Erythroblast (primary cell): Measurements from ENCODE around the gene CERS6.
"Not testable (repeated sequence)": the region's sequence is repeated elsewhere in the genome, so short reads cannot be mapped to it uniquely, and the experiment has no call there.

ENCODE experiments used
- DNase-seq, 2 experiments: peaks; one replicate each; lab custom pipeline; 2025; lab: John Stamatoyannopoulos, UW
- GATA1 ChIP-seq: IDR thresholded peaks from 2 replicates; pipeline ENCODE4 v1.6.1; 2011; ENCODE audit warnings: low read depth, mild to moderate bottlenecking, control low read depth, low read length, moderate library complexity
- POLR2A ChIP-seq: IDR thresholded peaks from 2 replicates; pipeline ENCODE4 v1.6.1; 2011; ENCODE audit warnings: mild to moderate bottlenecking, low read length

CERS6 gene

GRCh38 chr2:168751104-168751740, 295.1 kb downstream of the CERS6 start:
- no peak for TF ChIP-seq GATA1
- no peak for TF ChIP-seq POLR2A
- no peak for DNase-seq

GRCh38 chr2:168752361-168752760, 296.3 kb downstream of the CERS6 start:
- TF ChIP-seq POLR2A (no peak), GATA1 (no peak)
- DNase-seq = no peak

GRCh38 chr2:168753765-168754329, 297.8 kb downstream of the CERS6 start:
- no peak for DNase-seq

GRCh38 chr2:168757223-168757622, 301.2 kb downstream of the CERS6 start:
- DNase-seq = no peak

More at GRCh38 chr2:168753765-168754329, 297.8 kb downstream of the CERS6 start:
- TF ChIP-seq GATA1 (no peak), POLR2A (no peak)

DNA sequence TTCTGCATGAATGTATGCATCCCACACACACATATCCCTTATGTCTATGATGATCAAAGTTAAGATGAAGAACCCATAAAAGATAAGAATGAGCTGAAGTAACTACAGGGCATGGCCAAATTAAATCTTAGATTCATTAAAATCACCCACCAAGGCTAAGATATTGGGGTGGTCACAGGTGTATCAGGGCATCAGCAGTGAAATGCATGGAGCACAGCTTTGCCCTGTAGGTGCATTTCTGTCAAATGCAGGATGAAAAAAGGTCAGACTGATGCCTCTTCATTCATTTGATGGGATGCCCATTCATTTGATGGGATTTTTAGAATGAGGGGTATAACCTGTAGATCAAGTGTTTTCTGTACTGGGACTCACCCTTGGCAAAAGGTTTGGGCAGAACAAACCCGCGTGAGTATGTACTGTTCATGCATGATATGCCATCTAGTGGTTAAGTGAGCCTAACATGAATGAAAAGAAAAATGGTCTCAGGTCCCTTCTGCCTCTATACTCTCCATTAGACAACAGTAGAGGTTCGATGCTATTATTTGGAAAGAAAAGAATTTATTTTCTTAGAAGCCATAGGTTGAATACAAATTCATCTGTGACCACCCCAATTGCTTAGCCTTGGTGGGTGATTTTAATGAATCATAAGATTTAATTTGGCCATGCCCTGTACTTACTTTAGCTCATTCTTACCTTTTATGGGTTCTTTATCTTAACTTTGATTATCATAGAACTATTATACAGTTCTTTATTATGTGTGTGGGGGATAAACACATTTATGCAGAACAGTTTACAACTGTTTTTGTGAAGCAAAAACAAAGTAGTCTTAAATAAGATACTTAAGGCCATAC, 303.1 kb downstream of the CERS6 start:
- TF ChIP-seq POLR2A = no peak
- no peak for TF ChIP-seq GATA1
- DNase-seq = peak; percentile 61 to 62

More at GRCh38 chr2:168757223-168757622, 301.2 kb downstream of the CERS6 start:
- TF ChIP-seq POLR2A (no peak), GATA1 (no peak)

DNA sequence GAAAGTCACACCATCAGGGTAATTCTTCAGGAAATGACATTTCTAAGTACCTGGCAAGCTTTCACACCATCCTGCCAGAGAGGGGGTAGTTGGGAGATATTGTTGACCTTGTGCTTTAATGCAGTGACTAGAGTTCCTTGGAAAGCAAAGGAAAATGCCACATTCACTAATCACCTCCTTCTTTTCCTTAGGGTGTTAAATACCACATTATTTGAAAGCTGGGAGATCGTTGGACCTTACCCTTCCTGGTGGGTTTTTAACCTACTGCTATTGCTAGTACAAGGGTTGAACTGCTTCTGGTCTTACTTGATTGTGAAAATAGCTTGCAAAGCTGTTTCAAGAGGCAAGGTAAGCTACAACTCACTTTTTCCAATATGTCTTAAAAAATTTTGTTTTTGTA, 309.3 kb downstream of the CERS6 start:
- no peak for DNase-seq

GRCh38 chr2:168766600-168766999, 310.5 kb downstream of the CERS6 start:
- TF ChIP-seq POLR2A (no peak), GATA1 (no peak)

More for the DNA sequence above, 309.3 kb downstream of the CERS6 start:
- TF ChIP-seq GATA1 = no peak
- no peak for TF ChIP-seq POLR2A

GRCh38 chr2:168767258-168767657, 311.2 kb downstream of the CERS6 start:
- no peak for TF ChIP-seq GATA1
- no peak for TF ChIP-seq POLR2A
- DNase-seq = no peak

More at GRCh38 chr2:168766600-168766999, 310.5 kb downstream of the CERS6 start:
- no peak for DNase-seq

- DNase-seq = not testable (repeated sequence)
These were observed 312.3 kb downstream of the CERS6 start for GRCh38 chr2:168768357-168768756.

- DNase-seq = no peak
- TF ChIP-seq GATA1 (no peak), POLR2A (no peak)
These were observed 314.7 kb downstream of the CERS6 start for GRCh38 chr2:168770796-168771195.

DNA sequence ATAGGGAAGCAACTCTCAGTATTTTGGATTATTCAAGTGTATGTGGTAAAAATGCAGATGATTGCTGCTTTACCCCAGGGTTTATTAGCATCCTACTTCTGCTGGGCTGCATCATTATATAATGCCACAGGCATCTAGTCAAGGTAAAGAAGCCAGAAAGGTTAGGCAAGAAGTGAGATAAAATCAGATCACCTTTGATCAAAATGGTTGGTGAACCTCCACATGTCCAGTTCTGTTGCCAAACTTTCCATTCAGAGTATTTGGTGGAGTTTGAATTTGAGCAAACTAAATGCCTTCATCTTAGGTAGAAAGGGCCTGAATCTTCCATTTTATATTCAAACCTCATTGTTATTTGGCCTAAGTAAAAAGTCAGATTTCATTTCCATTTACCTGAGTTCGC, 316.6 kb downstream of the CERS6 start:
- no peak for DNase-seq
- no peak for TF ChIP-seq GATA1
- TF ChIP-seq POLR2A = no peak

DNA sequence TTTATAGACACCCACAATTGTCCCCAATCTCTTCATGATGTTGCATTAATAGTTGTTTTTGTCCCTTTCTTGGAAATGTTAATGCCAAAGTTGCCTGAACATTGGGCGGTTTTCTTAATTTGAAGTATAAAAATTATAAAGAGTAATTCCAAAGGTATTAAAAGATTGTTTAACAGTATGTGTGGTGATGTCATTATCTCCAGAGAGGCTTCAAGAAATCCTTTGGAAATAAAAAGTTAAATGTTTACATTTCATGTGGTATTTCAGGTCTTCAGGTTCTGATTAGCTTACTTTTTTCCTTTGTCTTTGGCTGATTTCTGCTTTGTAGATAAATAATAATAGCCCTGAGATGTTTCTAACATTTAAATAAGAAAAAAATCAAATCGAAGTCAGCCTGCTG, 317.1 kb downstream of the CERS6 start:
- no peak for DNase-seq
- TF ChIP-seq GATA1 (no peak), POLR2A (no peak)

GRCh38 chr2:168773719-168774521, 317.8 kb downstream of the CERS6 start:
- DNase-seq = peak; percentile 90 to 92
- TF ChIP-seq POLR2A = no peak
- peak; percentile 61 for TF ChIP-seq GATA1

DNA sequence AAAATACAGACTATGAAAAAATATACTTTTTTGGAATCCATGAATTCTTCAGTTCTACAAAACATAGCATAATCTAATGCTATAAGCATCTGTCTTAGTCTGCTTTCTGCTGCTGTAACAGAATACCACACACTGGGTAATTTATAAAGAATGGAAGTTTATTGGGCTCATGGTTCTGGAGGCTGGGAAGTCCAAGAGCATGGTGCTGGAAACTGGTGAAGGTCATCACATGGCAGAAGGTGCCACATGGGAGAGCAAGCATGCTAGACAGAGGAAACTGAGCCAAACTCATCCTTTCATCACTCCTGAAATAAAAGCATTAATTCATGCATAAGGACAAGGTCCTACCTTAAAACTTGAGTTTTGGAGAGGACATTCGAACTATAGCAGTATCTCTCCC, 319.8 kb downstream of the CERS6 start:
- TF ChIP-seq GATA1 (no peak), POLR2A (no peak)

More for the DNA sequence above, 319.8 kb downstream of the CERS6 start:
- DNase-seq = no peak
